Upper lobe of left lung (tissue), 4 donors: ENCODE results near the gene NTPCR.

Source experiments
- POLR2A ChIP-seq, 4 donors: fragments of 450-650 bp; IDR thresholded peaks; one replicate each; pipeline ENCODE4 v1.5.1; 2016 to 2017; ENCODE audit warnings: antibody characterized with exemption in 4 of 4, mild to moderate bottlenecking in 2 of 4
- TF ChIP-seq, protein P1 (sequence below), 6 experiments: fragments of 450-650 bp in 4 of 6; fragments of 200-600 bp in 2 of 6; sonication (generic) in 2 of 6; IDR thresholded peaks; one replicate each; pipeline ENCODE4 v1.5.1; 2016 to 2019; ENCODE audit warnings: antibody characterized with exemption in 6 of 6

DNA sequence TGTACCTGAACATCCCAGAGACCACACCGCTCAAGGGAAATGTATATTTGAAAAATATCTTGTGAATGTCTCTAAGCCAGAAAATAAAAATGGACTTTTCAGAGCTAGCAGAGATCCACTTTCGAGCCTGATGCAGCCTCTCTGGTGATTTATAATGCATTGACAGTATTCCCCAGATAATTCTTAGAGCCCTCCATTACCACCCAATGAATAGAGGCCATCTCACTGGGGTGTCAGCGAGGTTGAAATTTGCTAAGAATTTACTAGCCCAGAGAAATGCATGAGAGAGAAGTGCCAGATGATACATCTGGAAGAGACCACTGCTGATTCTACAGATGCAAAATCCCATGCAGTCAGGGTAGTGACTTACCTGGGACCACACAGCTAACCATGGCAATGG lies 25.5 kb upstream of the NTPCR start:
- no peak for TF ChIP-seq POLR2A (IDR thresholded peaks at IDR 0.05)
- TF ChIP-seq, protein P1, sequence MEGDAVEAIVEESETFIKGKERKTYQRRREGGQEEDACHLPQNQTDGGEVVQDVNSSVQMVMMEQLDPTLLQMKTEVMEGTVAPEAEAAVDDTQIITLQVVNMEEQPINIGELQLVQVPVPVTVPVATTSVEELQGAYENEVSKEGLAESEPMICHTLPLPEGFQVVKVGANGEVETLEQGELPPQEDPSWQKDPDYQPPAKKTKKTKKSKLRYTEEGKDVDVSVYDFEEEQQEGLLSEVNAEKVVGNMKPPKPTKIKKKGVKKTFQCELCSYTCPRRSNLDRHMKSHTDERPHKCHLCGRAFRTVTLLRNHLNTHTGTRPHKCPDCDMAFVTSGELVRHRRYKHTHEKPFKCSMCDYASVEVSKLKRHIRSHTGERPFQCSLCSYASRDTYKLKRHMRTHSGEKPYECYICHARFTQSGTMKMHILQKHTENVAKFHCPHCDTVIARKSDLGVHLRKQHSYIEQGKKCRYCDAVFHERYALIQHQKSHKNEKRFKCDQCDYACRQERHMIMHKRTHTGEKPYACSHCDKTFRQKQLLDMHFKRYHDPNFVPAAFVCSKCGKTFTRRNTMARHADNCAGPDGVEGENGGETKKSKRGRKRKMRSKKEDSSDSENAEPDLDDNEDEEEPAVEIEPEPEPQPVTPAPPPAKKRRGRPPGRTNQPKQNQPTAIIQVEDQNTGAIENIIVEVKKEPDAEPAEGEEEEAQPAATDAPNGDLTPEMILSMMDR (IDR thresholded peaks at IDR 0.05), result no peak
